WTC11 (cell line): ENCODE measurements around the gene PABPN1L. TPM values are rescaled to one million over a fixed set of nuclear protein-coding genes. Genes with fewer than 3 reads are reported as not detected.

Source experiments
- ATAC-seq: fragments of 200-7000 bp; cut with Tn5 transposase; 2 replicates; pipeline ENCODE4 v1.10.0; 2021; ENCODE audit warnings: mild to moderate bottlenecking, moderate library complexity
- CTCF ChIA-PET: fragments of 300-600 bp; sonication (Branson Sonifier 250); formaldehyde crosslinking; loops from one replicate; lab custom pipeline; 2021; ENCODE audit warnings: antibody characterized with exemption; lab: Charles Lee
- POLR2A ChIA-PET: fragments of 350-600 bp; sonication (Branson Sonifier 250); formaldehyde crosslinking; loops from one replicate; lab custom pipeline; 2021; ENCODE audit warnings: antibody characterized with exemption; lab: Charles Lee
- DNase-seq: peaks from one replicate; pipeline ENCODE4 v3.0.0; 2021; ENCODE audit warnings: low spot score
- H3K27ac Mint-ChIP-seq: 2 replicates; pipeline ENCODE4 v1.8.0; 2021; ENCODE audit warnings: mixed read lengths
- H3K27me3 Mint-ChIP-seq: 2 replicates; pipeline ENCODE4 v1.8.0; 2021; ENCODE audit warnings: low read depth, mild to moderate bottlenecking, moderate library complexity, mixed read lengths
- H3K36me3 Mint-ChIP-seq: 2 replicates; pipeline ENCODE4 v1.8.0; 2021; ENCODE audit warnings: mixed read lengths
- H3K4me1 Mint-ChIP-seq: 2 replicates; pipeline ENCODE4 v1.8.0; 2022; ENCODE audit warnings: mixed read lengths
- H3K4me3 Mint-ChIP-seq: 2 replicates; pipeline ENCODE4 v1.8.0; 2021; ENCODE audit warnings: mild to moderate bottlenecking, moderate library complexity, mixed read lengths
- H3K9me3 Mint-ChIP-seq: 2 replicates; pipeline ENCODE4 v1.8.0; 2021; ENCODE audit warnings: mixed read lengths
- CBFB ChIP-seq: sonication (generic); formaldehyde crosslinking; IDR thresholded peaks from 2 replicates; pipeline ENCODE4 v1.8.1; 2022; ENCODE audit warnings: mild to moderate bottlenecking, low read depth, missing genetic modification reagents
- CREM ChIP-seq: sonication (generic); formaldehyde crosslinking; IDR thresholded peaks from 2 replicates; pipeline ENCODE4 v1.8.1; 2022; ENCODE audit warnings: mild to moderate bottlenecking, missing genetic modification reagents, moderate library complexity
- NFYB ChIP-seq: sonication (generic); formaldehyde crosslinking; conservative IDR thresholded peaks from 2 replicates; pipeline ENCODE4 v1.8.0; 2022; ENCODE audit warnings: low read depth, missing genetic modification reagents
- RELA ChIP-seq: sonication (generic); formaldehyde crosslinking; IDR thresholded peaks from 2 replicates; pipeline ENCODE4 v1.8.1; 2022; ENCODE audit warnings: missing genetic modification reagents, mild to moderate bottlenecking, borderline replicate concordance
- TEAD1 ChIP-seq: sonication (generic); formaldehyde crosslinking; IDR thresholded peaks from 2 replicates; pipeline ENCODE4 v1.8.0; 2022; ENCODE audit warnings: mild to moderate bottlenecking, missing genetic modification reagents
- TEAD4 ChIP-seq: sonication (generic); formaldehyde crosslinking; IDR thresholded peaks from 2 replicates; pipeline ENCODE4 v1.8.0; 2022; ENCODE audit warnings: mild to moderate bottlenecking, missing genetic modification reagents
- TP53 ChIP-seq: sonication (generic); formaldehyde crosslinking; IDR thresholded peaks from 2 replicates; pipeline ENCODE4 v1.8.1; 2023; ENCODE audit warnings: mild to moderate bottlenecking, missing genetic modification reagents
- ZBTB21 ChIP-seq: sonication (generic); formaldehyde crosslinking; IDR thresholded peaks from 2 replicates; pipeline ENCODE4 v1.8.1; 2023; ENCODE audit warnings: mild to moderate bottlenecking, missing genetic modification reagents, borderline replicate concordance
- ZNF219 ChIP-seq: sonication (generic); formaldehyde crosslinking; IDR thresholded peaks from 2 replicates; pipeline ENCODE4 v1.8.0; 2023; ENCODE audit warnings: missing genetic modification reagents, mild to moderate bottlenecking, borderline replicate concordance
- total RNA-seq: library from RNA; stranded (reverse); gene quantifications from 3 replicates; pipeline ENCODE4 v1.2.3, GENCODE V29; 2021
- TF ChIP-seq, protein P1 (sequence below): fragments of 250-450 bp; sonication (Bioruptor Pico); IDR thresholded peaks from 2 replicates; pipeline ENCODE4 v1.8.0; 2021; ENCODE audit warnings: mild to moderate bottlenecking
- TF ChIP-seq, protein P2 (sequence below): sonication (generic); formaldehyde crosslinking; IDR thresholded peaks from 2 replicates; pipeline ENCODE4 v1.8.1; 2023; ENCODE audit warnings: mild to moderate bottlenecking, missing genetic modification reagents, moderate library complexity
- TF ChIP-seq, protein P3 (sequence below): sonication (generic); formaldehyde crosslinking; IDR thresholded peaks from 2 replicates; pipeline ENCODE4 v1.8.0; 2023; ENCODE audit warnings: missing genetic modification reagents
- TF ChIP-seq, protein P4 (sequence below): sonication (generic); formaldehyde crosslinking; IDR thresholded peaks from 2 replicates; pipeline ENCODE4 v1.8.1; 2023; ENCODE audit warnings: mild to moderate bottlenecking, missing genetic modification reagents, moderate library complexity
- TF ChIP-seq, protein P5 (sequence below): sonication (generic); formaldehyde crosslinking; IDR thresholded peaks from 2 replicates; pipeline ENCODE4 v1.8.1; 2023; ENCODE audit warnings: mild to moderate bottlenecking, missing genetic modification reagents
- TF ChIP-seq, protein P6 (sequence below): sonication (generic); formaldehyde crosslinking; IDR thresholded peaks from 2 replicates; pipeline ENCODE4 v1.8.0; 2022; ENCODE audit warnings: mild to moderate bottlenecking, missing genetic modification reagents
- TF ChIP-seq, protein P7 (sequence below): sonication (generic); formaldehyde crosslinking; IDR thresholded peaks from 2 replicates; pipeline ENCODE4 v1.8.1; 2022; ENCODE audit warnings: mild to moderate bottlenecking, moderate library complexity, missing genetic modification reagents
- TF ChIP-seq, protein P8 (sequence below): sonication (generic); formaldehyde crosslinking; IDR thresholded peaks from 2 replicates; pipeline ENCODE4 v1.8.0; 2022; ENCODE audit warnings: missing genetic modification reagents
- TF ChIP-seq, protein P9 (sequence below): sonication (generic); formaldehyde crosslinking; IDR thresholded peaks from 2 replicates; pipeline ENCODE4 v1.8.0; 2023; ENCODE audit warnings: mild to moderate bottlenecking, missing genetic modification reagents

PABPN1L gene
- total RNA-seq, 1 experiment from 2014 or later = not detected

DNA sequence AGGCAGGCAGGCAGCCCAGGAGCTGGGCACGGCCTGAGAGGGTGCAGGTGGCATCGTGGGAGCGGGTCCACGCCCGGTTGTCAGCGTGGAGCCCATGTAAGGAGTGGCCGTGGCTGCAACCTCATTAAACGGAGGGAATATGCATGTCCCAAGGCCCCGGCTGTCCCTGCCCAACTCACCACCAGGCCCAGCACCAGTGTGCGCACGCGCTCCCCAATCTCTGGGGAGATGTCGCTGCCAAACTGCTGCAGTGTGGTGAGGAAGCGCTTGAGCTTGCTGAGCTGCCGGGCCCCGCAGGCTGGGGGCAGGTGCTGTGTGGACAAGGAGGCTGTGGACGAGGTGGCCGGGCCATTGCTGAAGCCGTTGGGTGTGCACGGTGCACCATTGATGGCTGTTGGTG is 25.6 kb upstream of the PABPN1L start (continued):
- TF ChIP-seq, protein P1, sequence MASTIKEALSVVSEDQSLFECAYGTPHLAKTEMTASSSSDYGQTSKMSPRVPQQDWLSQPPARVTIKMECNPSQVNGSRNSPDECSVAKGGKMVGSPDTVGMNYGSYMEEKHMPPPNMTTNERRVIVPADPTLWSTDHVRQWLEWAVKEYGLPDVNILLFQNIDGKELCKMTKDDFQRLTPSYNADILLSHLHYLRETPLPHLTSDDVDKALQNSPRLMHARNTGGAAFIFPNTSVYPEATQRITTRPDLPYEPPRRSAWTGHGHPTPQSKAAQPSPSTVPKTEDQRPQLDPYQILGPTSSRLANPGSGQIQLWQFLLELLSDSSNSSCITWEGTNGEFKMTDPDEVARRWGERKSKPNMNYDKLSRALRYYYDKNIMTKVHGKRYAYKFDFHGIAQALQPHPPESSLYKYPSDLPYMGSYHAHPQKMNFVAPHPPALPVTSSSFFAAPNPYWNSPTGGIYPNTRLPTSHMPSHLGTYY (CRISPR knock-in tag) = no peak
- no peak for TF ChIP-seq TP53
- TF ChIP-seq, protein P2, sequence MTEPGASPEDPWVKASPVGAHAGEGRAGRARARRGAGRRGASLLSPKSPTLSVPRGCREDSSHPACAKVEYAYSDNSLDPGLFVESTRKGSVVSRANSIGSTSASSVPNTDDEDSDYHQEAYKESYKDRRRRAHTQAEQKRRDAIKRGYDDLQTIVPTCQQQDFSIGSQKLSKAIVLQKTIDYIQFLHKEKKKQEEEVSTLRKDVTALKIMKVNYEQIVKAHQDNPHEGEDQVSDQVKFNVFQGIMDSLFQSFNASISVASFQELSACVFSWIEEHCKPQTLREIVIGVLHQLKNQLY (CRISPR knock-in tag) = no peak
- TF ChIP-seq, protein P3, sequence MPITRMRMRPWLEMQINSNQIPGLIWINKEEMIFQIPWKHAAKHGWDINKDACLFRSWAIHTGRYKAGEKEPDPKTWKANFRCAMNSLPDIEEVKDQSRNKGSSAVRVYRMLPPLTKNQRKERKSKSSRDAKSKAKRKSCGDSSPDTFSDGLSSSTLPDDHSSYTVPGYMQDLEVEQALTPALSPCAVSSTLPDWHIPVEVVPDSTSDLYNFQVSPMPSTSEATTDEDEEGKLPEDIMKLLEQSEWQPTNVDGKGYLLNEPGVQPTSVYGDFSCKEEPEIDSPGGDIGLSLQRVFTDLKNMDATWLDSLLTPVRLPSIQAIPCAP (CRISPR knock-in tag) = no peak

DNA sequence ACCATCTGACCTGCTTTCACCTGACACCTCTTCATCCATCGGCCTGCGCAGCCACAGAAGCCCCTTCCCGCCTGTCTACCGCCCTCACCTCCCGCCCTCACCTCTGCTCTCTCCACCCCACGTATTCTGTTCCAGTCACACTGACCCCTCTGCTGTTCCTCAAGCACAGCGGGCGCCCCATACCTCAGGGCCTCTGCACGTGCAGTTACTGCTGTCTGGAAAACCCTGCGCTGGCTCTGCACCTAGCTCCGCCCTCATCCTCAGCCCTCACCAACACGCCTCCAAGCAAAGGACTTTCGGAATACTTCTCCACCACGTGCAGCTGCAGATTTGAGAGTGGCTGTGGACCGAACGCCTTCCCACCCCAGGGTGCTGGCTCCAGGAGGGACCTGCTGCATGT is 24.6 kb upstream of the PABPN1L start:
- Mint-ChIP-seq H3K4me1 (no peaks in the 10 kb centered on the region), H3K27me3 (peaks cover 2% of the 10 kb centered on the region; the same call in 1 of the 2 replicates), H3K9me3 (no peaks in the 10 kb centered on the region), H3K4me3 (no peak overlapping the region), H3K36me3 (no peaks in the 10 kb centered on the region), H3K27ac (no peak overlapping the region)
- ChIA-PET CTCF (no interaction called here), POLR2A (no interaction called here)
- ATAC-seq = no peak
- no peak for DNase-seq
- TF ChIP-seq TEAD4 (CRISPR knock-in tag) = no peak
- TF ChIP-seq, protein P2 (CRISPR knock-in tag) = no peak
- TF ChIP-seq, protein P4, sequence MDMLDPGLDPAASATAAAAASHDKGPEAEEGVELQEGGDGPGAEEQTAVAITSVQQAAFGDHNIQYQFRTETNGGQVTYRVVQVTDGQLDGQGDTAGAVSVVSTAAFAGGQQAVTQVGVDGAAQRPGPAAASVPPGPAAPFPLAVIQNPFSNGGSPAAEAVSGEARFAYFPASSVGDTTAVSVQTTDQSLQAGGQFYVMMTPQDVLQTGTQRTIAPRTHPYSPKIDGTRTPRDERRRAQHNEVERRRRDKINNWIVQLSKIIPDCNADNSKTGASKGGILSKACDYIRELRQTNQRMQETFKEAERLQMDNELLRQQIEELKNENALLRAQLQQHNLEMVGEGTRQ (CRISPR knock-in tag) = no peak
- TF ChIP-seq NFYB (CRISPR knock-in tag) = no peak
- no peak for TF ChIP-seq RELA
- no peak for TF ChIP-seq TEAD1 (CRISPR knock-in tag)
- no peak for TF ChIP-seq CBFB (CRISPR knock-in tag)
- TF ChIP-seq ZBTB21 (CRISPR knock-in tag) = no peak
- TF ChIP-seq, protein P5, sequence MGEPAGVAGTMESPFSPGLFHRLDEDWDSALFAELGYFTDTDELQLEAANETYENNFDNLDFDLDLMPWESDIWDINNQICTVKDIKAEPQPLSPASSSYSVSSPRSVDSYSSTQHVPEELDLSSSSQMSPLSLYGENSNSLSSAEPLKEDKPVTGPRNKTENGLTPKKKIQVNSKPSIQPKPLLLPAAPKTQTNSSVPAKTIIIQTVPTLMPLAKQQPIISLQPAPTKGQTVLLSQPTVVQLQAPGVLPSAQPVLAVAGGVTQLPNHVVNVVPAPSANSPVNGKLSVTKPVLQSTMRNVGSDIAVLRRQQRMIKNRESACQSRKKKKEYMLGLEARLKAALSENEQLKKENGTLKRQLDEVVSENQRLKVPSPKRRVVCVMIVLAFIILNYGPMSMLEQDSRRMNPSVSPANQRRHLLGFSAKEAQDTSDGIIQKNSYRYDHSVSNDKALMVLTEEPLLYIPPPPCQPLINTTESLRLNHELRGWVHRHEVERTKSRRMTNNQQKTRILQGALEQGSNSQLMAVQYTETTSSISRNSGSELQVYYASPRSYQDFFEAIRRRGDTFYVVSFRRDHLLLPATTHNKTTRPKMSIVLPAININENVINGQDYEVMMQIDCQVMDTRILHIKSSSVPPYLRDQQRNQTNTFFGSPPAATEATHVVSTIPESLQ (CRISPR knock-in tag) = no peak
- TF ChIP-seq, protein P6, sequence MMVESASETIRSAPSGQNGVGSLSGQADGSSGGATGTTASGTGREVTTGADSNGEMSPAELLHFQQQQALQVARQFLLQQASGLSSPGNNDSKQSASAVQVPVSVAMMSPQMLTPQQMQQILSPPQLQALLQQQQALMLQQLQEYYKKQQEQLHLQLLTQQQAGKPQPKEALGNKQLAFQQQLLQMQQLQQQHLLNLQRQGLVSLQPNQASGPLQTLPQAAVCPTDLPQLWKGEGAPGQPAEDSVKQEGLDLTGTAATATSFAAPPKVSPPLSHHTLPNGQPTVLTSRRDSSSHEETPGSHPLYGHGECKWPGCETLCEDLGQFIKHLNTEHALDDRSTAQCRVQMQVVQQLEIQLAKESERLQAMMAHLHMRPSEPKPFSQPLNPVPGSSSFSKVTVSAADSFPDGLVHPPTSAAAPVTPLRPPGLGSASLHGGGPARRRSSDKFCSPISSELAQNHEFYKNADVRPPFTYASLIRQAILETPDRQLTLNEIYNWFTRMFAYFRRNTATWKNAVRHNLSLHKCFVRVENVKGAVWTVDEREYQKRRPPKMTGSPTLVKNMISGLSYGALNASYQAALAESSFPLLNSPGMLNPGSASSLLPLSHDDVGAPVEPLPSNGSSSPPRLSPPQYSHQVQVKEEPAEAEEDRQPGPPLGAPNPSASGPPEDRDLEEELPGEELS = no peak
- no peak for TF ChIP-seq CREM
- TF ChIP-seq, protein P7, sequence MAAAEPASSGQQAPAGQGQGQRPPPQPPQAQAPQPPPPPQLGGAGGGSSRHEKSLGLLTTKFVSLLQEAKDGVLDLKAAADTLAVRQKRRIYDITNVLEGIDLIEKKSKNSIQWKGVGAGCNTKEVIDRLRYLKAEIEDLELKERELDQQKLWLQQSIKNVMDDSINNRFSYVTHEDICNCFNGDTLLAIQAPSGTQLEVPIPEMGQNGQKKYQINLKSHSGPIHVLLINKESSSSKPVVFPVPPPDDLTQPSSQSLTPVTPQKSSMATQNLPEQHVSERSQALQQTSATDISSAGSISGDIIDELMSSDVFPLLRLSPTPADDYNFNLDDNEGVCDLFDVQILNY (CRISPR knock-in tag) = no peak
- TF ChIP-seq, protein P8, sequence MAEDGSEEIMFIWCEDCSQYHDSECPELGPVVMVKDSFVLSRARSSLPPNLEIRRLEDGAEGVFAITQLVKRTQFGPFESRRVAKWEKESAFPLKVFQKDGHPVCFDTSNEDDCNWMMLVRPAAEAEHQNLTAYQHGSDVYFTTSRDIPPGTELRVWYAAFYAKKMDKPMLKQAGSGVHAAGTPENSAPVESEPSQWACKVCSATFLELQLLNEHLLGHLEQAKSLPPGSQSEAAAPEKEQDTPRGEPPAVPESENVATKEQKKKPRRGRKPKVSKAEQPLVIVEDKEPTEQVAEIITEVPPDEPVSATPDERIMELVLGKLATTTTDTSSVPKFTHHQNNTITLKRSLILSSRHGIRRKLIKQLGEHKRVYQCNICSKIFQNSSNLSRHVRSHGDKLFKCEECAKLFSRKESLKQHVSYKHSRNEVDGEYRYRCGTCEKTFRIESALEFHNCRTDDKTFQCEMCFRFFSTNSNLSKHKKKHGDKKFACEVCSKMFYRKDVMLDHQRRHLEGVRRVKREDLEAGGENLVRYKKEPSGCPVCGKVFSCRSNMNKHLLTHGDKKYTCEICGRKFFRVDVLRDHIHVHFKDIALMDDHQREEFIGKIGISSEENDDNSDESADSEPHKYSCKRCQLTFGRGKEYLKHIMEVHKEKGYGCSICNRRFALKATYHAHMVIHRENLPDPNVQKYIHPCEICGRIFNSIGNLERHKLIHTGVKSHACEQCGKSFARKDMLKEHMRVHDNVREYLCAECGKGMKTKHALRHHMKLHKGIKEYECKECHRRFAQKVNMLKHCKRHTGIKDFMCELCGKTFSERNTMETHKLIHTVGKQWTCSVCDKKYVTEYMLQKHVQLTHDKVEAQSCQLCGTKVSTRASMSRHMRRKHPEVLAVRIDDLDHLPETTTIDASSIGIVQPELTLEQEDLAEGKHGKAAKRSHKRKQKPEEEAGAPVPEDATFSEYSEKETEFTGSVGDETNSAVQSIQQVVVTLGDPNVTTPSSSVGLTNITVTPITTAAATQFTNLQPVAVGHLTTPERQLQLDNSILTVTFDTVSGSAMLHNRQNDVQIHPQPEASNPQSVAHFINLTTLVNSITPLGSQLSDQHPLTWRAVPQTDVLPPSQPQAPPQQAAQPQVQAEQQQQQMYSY = no peak
- no peak for TF ChIP-seq ZNF219 (CRISPR knock-in tag)
- TF ChIP-seq, protein P9, sequence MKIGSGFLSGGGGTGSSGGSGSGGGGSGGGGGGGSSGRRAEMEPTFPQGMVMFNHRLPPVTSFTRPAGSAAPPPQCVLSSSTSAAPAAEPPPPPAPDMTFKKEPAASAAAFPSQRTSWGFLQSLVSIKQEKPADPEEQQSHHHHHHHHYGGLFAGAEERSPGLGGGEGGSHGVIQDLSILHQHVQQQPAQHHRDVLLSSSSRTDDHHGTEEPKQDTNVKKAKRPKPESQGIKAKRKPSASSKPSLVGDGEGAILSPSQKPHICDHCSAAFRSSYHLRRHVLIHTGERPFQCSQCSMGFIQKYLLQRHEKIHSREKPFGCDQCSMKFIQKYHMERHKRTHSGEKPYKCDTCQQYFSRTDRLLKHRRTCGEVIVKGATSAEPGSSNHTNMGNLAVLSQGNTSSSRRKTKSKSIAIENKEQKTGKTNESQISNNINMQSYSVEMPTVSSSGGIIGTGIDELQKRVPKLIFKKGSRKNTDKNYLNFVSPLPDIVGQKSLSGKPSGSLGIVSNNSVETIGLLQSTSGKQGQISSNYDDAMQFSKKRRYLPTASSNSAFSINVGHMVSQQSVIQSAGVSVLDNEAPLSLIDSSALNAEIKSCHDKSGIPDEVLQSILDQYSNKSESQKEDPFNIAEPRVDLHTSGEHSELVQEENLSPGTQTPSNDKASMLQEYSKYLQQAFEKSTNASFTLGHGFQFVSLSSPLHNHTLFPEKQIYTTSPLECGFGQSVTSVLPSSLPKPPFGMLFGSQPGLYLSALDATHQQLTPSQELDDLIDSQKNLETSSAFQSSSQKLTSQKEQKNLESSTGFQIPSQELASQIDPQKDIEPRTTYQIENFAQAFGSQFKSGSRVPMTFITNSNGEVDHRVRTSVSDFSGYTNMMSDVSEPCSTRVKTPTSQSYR (CRISPR knock-in tag) = no peak
